Ascending aorta (tissue), 2 donors: ENCODE results near the gene PRR35. TPM values are rescaled to one million over a fixed set of nuclear protein-coding genes. Genes with fewer than 3 reads are reported as not detected.

Source experiments
- DNase-seq, 2 donors: peaks; one replicate each; pipeline ENCODE4 v3.0.0-alpha.2; 2019; ENCODE audit warnings: low spot score in 2 of 2
- H3K27ac ChIP-seq, 2 donors: fragments of 200-600 bp; sonication (generic); one replicate each; pipeline ENCODE4 v1.5.1; 2016 to 2017; ENCODE audit warnings: mild to moderate bottlenecking in 1 of 2
- H3K27me3 ChIP-seq: fragments of 200-600 bp; sonication (generic); one replicate; pipeline ENCODE4 v1.5.1; 2017
- H3K36me3 ChIP-seq, 2 donors: fragments of 200-600 bp; sonication (generic); one replicate each; pipeline ENCODE4 v1.5.1; 2016
- H3K4me1 ChIP-seq, 2 donors: fragments of 200-600 bp; sonication (generic); one replicate each; pipeline ENCODE4 v1.5.1; 2016 to 2017; ENCODE audit warnings: mild to moderate bottlenecking in 1 of 2
- H3K4me3 ChIP-seq, 2 donors: fragments of 200-600 bp; sonication (generic); one replicate each; pipeline ENCODE4 v1.5.1; 2016 to 2017; ENCODE audit warnings: mild to moderate bottlenecking in 1 of 2
- H3K9me3 ChIP-seq, 2 donors: fragments of 200-600 bp; sonication (generic); one replicate each; pipeline ENCODE4 v1.5.1; 2016
- intact Hi-C: fragments of 100-400 bp; cut with DNase I; formaldehyde crosslinking; loops from one replicate; pipeline ENCODE4 v1.15.1; 2023
- total RNA-seq: library from RNA; depleted of rRNA; stranded (reverse); fragments of >200 nt; gene quantifications from one replicate; pipeline ENCODE4 v1.1.0, GENCODE V29; 2016
- TF ChIP-seq, protein P1 (sequence below), 3 experiments: fragments of 200-600 bp in 2 of 3; fragments of 450-650 bp in 1 of 3; sonication (generic) in 2 of 3; IDR thresholded peaks; one replicate each; pipeline ENCODE4 v1.5.1; 2016 to 2019; ENCODE audit warnings: antibody characterized with exemption in 3 of 3, mild to moderate bottlenecking in 1 of 3, moderate library complexity in 1 of 3

PRR35 gene
- total RNA-seq, 1 donor from 2014 or later = not detected

DNA sequence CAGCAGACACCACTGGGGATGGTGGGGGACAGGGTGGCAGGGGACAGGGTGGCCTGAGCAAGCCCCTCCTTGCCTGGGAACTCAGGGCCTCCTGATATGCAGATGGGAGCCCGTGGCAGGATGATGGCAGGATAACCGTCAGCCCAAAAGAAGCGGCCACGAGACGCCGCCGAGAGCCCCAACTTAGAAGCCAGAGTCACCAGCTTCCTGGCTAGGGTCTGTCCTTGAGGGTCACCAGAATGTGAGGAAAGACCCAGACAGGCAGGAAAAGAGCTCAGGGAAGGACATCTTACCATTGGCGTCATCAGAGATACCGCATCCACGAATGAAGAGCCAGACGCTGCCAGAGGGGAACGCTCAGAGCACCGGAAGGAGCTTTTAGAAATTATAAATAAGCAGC, 49.1 kb downstream of the PRR35 start:
- TF ChIP-seq, protein P1, sequence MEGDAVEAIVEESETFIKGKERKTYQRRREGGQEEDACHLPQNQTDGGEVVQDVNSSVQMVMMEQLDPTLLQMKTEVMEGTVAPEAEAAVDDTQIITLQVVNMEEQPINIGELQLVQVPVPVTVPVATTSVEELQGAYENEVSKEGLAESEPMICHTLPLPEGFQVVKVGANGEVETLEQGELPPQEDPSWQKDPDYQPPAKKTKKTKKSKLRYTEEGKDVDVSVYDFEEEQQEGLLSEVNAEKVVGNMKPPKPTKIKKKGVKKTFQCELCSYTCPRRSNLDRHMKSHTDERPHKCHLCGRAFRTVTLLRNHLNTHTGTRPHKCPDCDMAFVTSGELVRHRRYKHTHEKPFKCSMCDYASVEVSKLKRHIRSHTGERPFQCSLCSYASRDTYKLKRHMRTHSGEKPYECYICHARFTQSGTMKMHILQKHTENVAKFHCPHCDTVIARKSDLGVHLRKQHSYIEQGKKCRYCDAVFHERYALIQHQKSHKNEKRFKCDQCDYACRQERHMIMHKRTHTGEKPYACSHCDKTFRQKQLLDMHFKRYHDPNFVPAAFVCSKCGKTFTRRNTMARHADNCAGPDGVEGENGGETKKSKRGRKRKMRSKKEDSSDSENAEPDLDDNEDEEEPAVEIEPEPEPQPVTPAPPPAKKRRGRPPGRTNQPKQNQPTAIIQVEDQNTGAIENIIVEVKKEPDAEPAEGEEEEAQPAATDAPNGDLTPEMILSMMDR (IDR thresholded peaks at IDR 0.05) = no peak
- Histone ChIP-seq H3K27me3 (no peaks in the 10 kb centered on the region), H3K9me3 (no peaks in the 10 kb centered on the region), H3K36me3 (no peaks in the 10 kb centered on the region), H3K4me1 (no peaks in the 10 kb centered on the region), H3K27ac (no peak overlapping the region), H3K4me3 (no peak overlapping the region)
- intact Hi-C loops = no loop called here
- no peak for DNase-seq

DNA sequence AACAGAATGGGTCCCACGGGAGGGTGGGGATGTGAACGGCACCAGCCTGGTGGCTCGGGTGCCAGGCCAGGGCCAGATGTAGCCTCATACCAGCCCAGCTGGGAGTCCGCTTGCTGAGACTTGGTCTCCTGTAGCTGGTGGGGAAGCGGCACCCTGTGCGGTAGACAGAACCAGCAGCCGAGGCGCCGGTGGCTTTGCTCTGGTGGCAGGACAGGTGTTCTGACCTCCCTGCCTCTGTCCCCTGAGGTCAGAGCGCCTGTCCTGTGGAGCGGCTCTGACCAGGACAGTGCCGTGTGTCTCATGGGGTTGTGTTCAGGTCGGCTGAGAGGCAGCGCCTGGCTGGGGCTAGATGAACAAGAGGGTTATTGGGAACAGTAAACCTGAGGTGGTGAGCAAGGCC, 49.8 kb downstream of the PRR35 start:
- H3K4me3 ChIP-seq = no peak overlapping the region
- no peaks in the 10 kb centered on the region for H3K4me1 ChIP-seq
- H3K27me3 ChIP-seq = no peaks in the 10 kb centered on the region
- intact Hi-C loops = no loop called here
- H3K9me3 ChIP-seq = no peaks in the 10 kb centered on the region
- DNase-seq = no peak
- TF ChIP-seq, protein P1 (IDR thresholded peaks at IDR 0.05) = no peak
- no peaks in the 10 kb centered on the region for H3K36me3 ChIP-seq
- H3K27ac ChIP-seq = no peak overlapping the region

GRCh38 chr16:610513-611381, 50.6 kb downstream of the PRR35 start:
- H3K36me3 ChIP-seq = no peaks in the 10 kb centered on the region
- no peaks in the 10 kb centered on the region for H3K27me3 ChIP-seq
- TF ChIP-seq, protein P1 (IDR thresholded peaks at IDR 0.05) = peak; percentile 34 to 48 (median 42)
- no peak for DNase-seq
- H3K4me1 ChIP-seq = no peaks in the 10 kb centered on the region
- no peak overlapping the region for H3K27ac ChIP-seq
- no peaks in the 10 kb centered on the region for H3K9me3 ChIP-seq
- intact Hi-C loops = no loop called here
- H3K4me3 ChIP-seq = no peak overlapping the region

DNA sequence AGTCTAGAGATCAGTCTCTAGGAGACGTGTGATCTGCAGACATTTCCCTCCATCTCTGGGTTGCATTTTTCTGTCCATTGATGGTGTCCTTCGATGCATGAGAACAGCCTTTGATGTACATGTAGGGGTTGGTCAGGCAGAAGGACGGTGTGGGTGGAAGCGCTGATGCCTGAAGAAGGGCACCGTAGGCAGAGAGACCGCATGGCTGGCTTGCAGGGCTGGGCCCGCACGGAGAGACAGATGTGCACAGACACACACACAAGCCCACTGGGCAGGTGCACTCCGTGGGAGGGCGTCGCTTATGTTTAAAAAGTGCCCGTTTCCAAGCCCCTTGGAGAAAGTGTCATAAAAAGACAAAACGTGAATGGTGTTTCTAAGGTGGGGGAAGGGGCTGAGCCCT, 54.9 kb downstream of the PRR35 start:
- TF ChIP-seq, protein P1 (IDR thresholded peaks at IDR 0.05) = no peak
- no peak for DNase-seq
- H3K4me3 ChIP-seq = no peak overlapping the region
- H3K36me3 ChIP-seq = peaks cover 3 to 5% of the 10 kb centered on the region in 2 donors
- H3K9me3 ChIP-seq = no peaks in the 10 kb centered on the region
- no peaks in the 10 kb centered on the region for H3K4me1 ChIP-seq
- no peak overlapping the region for H3K27ac ChIP-seq
- H3K27me3 ChIP-seq = no peaks in the 10 kb centered on the region
- intact Hi-C loops = no loop called here

Other genes starting within 250 kb of the PRR35 start
- 27.6 TPM for gene AXIN1, start 207.7 kb upstream of the PRR35 start, total RNA-seq
- 47.8 TPM for gene MRPL28, start 189.9 kb upstream of the PRR35 start, total RNA-seq
- gene PGAP6, start 178.4 kb upstream of the PRR35 start, total RNA-seq = 47.6 TPM
- gene NME4, start 163.2 kb upstream of the PRR35 start, total RNA-seq = 66.0 TPM
- gene DECR2, start 158.5 kb upstream of the PRR35 start, total RNA-seq = 44.0 TPM
- gene RAB11FIP3, start 134.7 kb upstream of the PRR35 start, total RNA-seq = 47.0 TPM
- gene CAPN15, start 32.7 kb upstream of the PRR35 start, total RNA-seq = 249 TPM
- gene NHLRC4, start 6.6 kb downstream of the PRR35 start, total RNA-seq = not detected
- gene PIGQ, start 9.6 kb downstream of the PRR35 start, total RNA-seq = 70.2 TPM
- 29.8 TPM for gene RAB40C, start 29.7 kb downstream of the PRR35 start, total RNA-seq
- not detected for gene WFIKKN1, start 70.6 kb downstream of the PRR35 start, total RNA-seq
- 523 TPM for gene METTL26, start 75.9 kb downstream of the PRR35 start, total RNA-seq
- 92.9 TPM for gene MCRIP2, start 81.4 kb downstream of the PRR35 start, total RNA-seq
- 50.0 TPM for gene WDR90, start 89.0 kb downstream of the PRR35 start, total RNA-seq
- 41.8 TPM for gene RHOT2, start 107.7 kb downstream of the PRR35 start, total RNA-seq
- gene RHBDL1, start 115.3 kb downstream of the PRR35 start, total RNA-seq = 1.1 TPM
- 258 TPM for gene STUB1, start 120.0 kb downstream of the PRR35 start, total RNA-seq
- gene JMJD8, start 123.9 kb downstream of the PRR35 start, total RNA-seq = 158 TPM
- gene WDR24, start 130.0 kb downstream of the PRR35 start, total RNA-seq = 11.4 TPM
- not detected for gene FBXL16, start 145.4 kb downstream of the PRR35 start, total RNA-seq
- gene METRN, start 154.7 kb downstream of the PRR35 start, total RNA-seq = 118 TPM
- 105 TPM for gene ANTKMT, start 160.8 kb downstream of the PRR35 start, total RNA-seq
- gene CCDC78, start 166.0 kb downstream of the PRR35 start, total RNA-seq = 8.2 TPM
- gene HAGHL, start 166.7 kb downstream of the PRR35 start, total RNA-seq = 9.7 TPM
- 103 TPM for gene CIAO3, start 180.6 kb downstream of the PRR35 start, total RNA-seq
- 1.7 TPM for gene MSLN, start 200.3 kb downstream of the PRR35 start, total RNA-seq
- gene RPUSD1, start 228.0 kb downstream of the PRR35 start, total RNA-seq = 4.8 TPM
- 19.9 TPM for gene CHTF18, start 228.2 kb downstream of the PRR35 start, total RNA-seq
- gene GNG13, start 240.3 kb downstream of the PRR35 start, total RNA-seq = not detected